GM19395 (cell line): ENCODE data around the gene S1PR3.

Source experiments
- ATAC-seq: cut with Tn5 transposase; IDR thresholded peaks from one replicate; pipeline ENCODE4 v1.9.1; 2021; ENCODE audit warnings: mild to moderate bottlenecking, moderate library complexity; ENCODE audit not compliant: unreplicated experiment

The S1PR3 gene

DNA sequence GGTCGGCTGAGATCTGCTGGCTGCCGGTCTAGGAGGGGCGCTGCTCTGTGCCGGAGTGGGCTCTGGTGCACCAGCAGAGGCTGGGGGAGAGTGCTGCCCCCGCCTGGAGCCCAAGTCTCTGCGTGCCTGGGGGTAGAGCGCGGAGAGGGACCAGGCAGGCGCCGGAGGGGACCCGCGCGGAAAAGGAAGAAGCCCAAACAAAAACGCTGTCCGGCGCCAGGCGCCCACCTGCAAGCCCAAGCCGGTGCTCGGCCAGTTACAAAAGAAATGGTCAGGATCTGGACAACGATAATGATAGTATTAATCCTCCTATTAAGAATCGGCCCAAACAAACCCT, 571 bp upstream of the S1PR3 start:
- no peak for ATAC-seq

DNA sequence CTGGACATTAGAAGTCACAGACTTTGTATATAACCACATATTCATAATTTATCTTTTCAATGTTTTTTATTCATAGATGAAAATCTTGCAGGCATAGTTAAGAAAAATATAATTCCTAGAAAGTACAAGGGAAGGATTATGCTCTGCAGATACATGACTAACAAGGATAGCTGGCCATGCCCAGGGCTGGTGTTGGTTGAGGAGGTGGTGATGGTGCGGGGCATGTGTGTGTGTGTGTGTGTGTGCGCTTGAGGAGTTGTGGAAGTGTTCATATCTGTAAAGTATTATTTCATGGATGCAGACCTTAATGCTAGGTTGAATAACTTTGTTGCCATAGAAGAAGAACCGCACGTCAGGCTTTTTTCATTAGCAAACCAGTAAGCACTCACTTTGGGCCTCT, 1.3 kb downstream of the S1PR3 start:
- no peak for ATAC-seq

- ATAC-seq, result no peak
Measured at GRCh38 chr9:88993327-88993726, 2.1 kb downstream of the S1PR3 start.

- ATAC-seq, result no peak
Measured at GRCh38 chr9:88993871-88994460, 2.7 kb downstream of the S1PR3 start.

GRCh38 chr9:88994469-88995199, 3.4 kb downstream of the S1PR3 start:
- no peak for ATAC-seq

- no peak for ATAC-seq
Measured at GRCh38 chr9:88995200-88995577, 3.9 kb downstream of the S1PR3 start.

DNA sequence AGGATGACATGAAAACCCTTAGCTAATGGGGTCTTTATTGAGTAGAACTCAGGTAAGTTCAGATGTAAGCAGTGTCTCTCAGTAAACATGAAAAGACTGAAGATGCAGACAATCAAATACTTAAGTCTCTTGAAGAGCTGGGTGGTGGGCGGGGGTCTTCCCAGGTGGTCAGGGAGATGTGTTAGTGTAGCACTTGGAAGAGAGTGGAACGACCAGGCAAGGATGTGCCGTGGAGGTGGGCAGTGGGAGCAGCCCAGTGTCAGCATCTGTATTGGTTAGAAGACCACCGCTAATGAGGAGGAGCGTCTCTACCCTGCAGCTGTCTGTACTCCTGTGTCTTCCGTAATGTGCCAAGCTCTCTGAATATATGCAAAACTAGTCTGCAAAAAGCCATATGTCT, 4.4 kb downstream of the S1PR3 start:
- ATAC-seq, result no peak

GRCh38 chr9:88996046-88996920, 5.0 kb downstream of the S1PR3 start:
- no peak for ATAC-seq

- ATAC-seq, result no peak
Measured at GRCh38 chr9:88996921-88997235, 5.6 kb downstream of the S1PR3 start.

DNA sequence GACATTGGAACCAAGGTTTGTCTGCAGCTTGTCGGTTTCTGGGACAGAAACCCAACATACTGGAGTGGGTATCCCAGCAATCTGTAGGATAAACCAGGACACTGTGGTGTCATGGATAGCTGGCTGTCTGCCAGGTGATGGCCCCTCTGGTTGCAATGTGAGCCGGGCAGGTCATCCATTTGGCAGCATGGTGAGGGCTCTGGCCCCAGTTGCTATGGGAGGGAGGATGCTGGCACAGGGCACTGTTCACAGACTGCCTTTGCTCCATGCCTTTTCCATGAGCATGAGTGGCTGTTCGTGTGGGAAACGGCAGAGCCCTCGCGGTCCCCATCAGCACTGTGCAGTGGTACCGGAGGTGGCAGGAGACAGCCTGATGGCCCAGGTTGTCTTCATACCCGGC, 6.4 kb downstream of the S1PR3 start:
- no peak for ATAC-seq

DNA sequence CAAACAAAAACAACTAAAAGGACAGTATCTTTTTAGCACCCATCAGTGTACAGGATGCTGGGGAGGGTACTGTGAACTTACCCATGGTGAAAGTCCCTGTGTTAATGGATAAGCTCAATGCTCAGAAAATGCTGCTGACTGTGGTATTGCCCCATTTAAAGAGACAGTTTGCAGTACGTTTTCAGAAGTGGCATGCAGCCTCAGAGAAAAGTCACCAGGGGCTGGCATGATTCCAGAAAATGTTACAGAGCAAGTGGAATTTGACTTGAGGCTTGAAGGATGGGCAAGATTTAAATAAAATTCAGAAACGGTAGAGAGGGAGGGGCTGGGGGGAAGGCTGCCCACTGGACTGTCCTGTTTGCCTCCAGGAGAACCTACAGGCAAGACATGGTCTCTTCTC, 7.2 kb downstream of the S1PR3 start:
- no peak for ATAC-seq

GRCh38 chr9:88998911-88999310, 7.6 kb downstream of the S1PR3 start:
- ATAC-seq, result no peak

DNA sequence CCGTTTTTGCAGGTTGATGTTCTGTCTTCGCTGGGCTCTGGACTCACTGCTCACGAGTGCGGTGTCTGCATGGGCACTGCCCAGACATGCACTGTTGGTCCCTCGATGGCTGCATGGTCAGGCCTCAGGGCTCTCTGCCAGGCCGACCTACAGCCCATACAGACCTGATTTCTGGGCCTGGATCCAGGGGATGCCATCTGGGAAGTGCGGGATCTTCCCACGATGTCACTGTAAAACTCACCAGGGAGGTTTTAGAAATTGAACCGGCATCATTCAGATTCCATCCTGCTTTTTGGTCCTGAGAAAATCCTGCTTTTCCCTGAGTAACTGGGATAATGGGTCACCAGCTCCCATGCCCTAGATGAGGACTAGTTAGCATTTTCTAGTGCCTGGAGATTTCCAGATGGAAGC, 9.1 kb downstream of the S1PR3 start:
- no peak for ATAC-seq

GRCh38 chr9:89000973-89001916, 10.0 kb downstream of the S1PR3 start:
- ATAC-seq, result no peak

DNA sequence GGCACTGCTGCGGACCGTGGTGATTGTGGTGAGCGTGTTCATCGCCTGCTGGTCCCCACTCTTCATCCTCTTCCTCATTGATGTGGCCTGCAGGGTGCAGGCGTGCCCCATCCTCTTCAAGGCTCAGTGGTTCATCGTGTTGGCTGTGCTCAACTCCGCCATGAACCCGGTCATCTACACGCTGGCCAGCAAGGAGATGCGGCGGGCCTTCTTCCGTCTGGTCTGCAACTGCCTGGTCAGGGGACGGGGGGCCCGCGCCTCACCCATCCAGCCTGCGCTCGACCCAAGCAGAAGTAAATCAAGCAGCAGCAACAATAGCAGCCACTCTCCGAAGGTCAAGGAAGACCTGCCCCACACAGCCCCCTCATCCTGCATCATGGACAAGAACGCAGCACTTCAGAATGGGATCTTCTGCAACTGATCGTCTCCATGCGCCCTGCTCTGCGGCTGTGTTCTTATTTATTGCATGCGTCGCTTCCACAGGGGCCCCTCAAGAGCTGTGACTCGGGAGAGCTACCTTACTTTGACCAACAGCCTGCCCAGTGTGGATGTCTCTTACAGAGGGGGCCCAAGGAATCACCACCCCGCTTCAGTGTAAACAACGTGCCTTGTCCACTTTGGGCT, 10.8 kb downstream of the S1PR3 start:
- no peak for ATAC-seq

- ATAC-seq, result no peak
Measured at GRCh38 chr9:89002987-89003386, 11.7 kb downstream of the S1PR3 start.

GRCh38 chr9:89005323-89005722, 14.1 kb downstream of the S1PR3 start:
- ATAC-seq, result no peak

DNA sequence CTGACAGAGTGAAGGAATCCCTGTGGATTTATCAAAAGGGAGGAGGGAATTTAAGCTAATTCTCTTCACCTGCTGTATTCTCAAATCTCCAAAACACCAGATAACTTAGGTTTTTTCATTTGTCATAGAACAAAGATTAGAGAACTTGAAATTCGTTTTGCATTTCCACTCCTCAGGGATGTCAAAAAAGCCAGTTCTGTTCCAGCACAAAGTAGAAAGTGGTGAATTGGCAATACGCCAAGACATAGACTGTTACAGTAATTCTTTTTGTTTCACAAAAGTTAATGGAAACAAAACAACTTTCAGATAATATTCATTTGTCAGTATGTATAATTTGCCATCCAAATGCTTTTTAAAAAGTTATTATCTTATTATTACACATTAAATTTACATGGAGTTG, 15.0 kb downstream of the S1PR3 start:
- no peak for ATAC-seq

- no peak for ATAC-seq
Measured at GRCh38 chr9:89006996-89007967, 16.0 kb downstream of the S1PR3 start.
